ENCODE measurements around the gene TMPRSS9.

DNA sequence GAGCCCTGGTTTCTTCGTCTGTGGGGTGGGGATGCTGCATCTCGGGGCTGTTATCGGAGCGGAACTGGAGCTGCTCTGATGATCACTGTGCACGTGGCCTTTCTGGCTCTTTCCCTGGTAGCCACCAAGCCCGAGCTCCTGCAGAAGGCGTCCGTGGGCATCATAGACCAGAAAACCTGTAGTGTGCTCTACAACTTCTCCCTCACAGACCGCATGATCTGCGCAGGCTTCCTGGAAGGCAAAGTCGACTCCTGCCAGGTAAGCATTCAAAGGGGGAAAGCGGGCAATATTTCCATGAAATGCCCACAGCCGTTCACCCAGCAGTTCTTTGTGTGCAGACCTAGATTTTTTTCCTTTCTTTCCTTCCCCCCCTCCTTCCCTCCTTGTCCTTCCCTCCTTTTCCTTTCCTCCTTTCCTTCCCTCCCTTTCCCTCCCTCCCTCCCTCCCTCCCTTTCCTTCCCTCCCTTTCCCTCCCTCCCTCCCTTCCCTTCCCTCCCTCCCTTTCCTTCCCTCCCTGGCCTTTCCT, 57.9 kb downstream of the TMPRSS9 start:
- TF ChIP-seq, protein P1, sequence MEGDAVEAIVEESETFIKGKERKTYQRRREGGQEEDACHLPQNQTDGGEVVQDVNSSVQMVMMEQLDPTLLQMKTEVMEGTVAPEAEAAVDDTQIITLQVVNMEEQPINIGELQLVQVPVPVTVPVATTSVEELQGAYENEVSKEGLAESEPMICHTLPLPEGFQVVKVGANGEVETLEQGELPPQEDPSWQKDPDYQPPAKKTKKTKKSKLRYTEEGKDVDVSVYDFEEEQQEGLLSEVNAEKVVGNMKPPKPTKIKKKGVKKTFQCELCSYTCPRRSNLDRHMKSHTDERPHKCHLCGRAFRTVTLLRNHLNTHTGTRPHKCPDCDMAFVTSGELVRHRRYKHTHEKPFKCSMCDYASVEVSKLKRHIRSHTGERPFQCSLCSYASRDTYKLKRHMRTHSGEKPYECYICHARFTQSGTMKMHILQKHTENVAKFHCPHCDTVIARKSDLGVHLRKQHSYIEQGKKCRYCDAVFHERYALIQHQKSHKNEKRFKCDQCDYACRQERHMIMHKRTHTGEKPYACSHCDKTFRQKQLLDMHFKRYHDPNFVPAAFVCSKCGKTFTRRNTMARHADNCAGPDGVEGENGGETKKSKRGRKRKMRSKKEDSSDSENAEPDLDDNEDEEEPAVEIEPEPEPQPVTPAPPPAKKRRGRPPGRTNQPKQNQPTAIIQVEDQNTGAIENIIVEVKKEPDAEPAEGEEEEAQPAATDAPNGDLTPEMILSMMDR (IDR thresholded peaks at IDR 0.05) = no peak
- no peak for TF ChIP-seq POLR2A (IDR thresholded peaks at IDR 0.05)

Measured in Peyer's patch (tissue), 4 donors.